GM23248 (cell line): ENCODE measurements around the gene GALNT17. TPM values are rescaled to one million over a fixed set of nuclear protein-coding genes. Genes with fewer than 3 reads are reported as not detected.

Source experiments
- DNase-seq: peaks from one replicate; pipeline ENCODE4 v3.0.0-alpha.2; 2015
- H2AFZ ChIP-seq: fragments of 200-600 bp; sonication (generic); 2 replicates; pipeline ENCODE4 v1.6.1; 2016; ENCODE audit warnings: antibody characterized with exemption
- H3F3A ChIP-seq: fragments of 200-600 bp; sonication (generic); 2 replicates; pipeline ENCODE4 v1.6.1; 2016; ENCODE audit warnings: mild to moderate bottlenecking, antibody characterized with exemption, mixed run types; ENCODE audit not compliant: insufficient read depth
- H3K27ac ChIP-seq: fragments of 200-600 bp; sonication (generic); 2 replicates; pipeline ENCODE4 v1.5.1; 2016; ENCODE audit warnings: mild to moderate bottlenecking
- H3K27me3 ChIP-seq: fragments of 200-600 bp; sonication (generic); replicated peaks from 2 replicates; pipeline ENCODE4 v1.6.1; 2016; ENCODE audit warnings: mild to moderate bottlenecking; ENCODE audit not compliant: insufficient read depth
- H3K36me3 ChIP-seq: fragments of 200-600 bp; sonication (generic); 2 replicates; pipeline ENCODE4 v1.6.1; 2016; ENCODE audit warnings: low read depth, mild to moderate bottlenecking
- H3K4me1 ChIP-seq: fragments of 200-600 bp; sonication (generic); 2 replicates; pipeline ENCODE4 v1.6.1; 2016; ENCODE audit warnings: mild to moderate bottlenecking; ENCODE audit not compliant: insufficient read depth
- H3K4me2 ChIP-seq: fragments of 200-600 bp; sonication (generic); one replicate; pipeline ENCODE4 v1.6.1; 2016; ENCODE audit warnings: mild to moderate bottlenecking; ENCODE audit not compliant: unreplicated experiment
- H3K4me3 ChIP-seq: fragments of 200-600 bp; sonication (generic); 2 replicates; pipeline ENCODE4 v1.5.1; 2016; ENCODE audit warnings: mild to moderate bottlenecking
- H3K79me2 ChIP-seq: fragments of 200-600 bp; sonication (generic); 2 replicates; pipeline ENCODE4 v1.6.1; 2016; ENCODE audit warnings: mild to moderate bottlenecking; ENCODE audit not compliant: insufficient read depth
- H3K9ac ChIP-seq: fragments of 200-600 bp; sonication (generic); 2 replicates; pipeline ENCODE4 v1.6.1; 2016; ENCODE audit warnings: mild to moderate bottlenecking
- H3K9me2 ChIP-seq: fragments of 200-600 bp; sonication (generic); 2 replicates; pipeline ENCODE4 v1.6.1; 2016; ENCODE audit warnings: mixed run types, mild to moderate bottlenecking, moderate library complexity; ENCODE audit not compliant: insufficient read depth
- H3K9me3 ChIP-seq: fragments of 200-600 bp; sonication (generic); one replicate; pipeline ENCODE4 v1.6.1; 2017; ENCODE audit warnings: low read depth
- H4K20me1 ChIP-seq: fragments of 200-600 bp; sonication (generic); 2 replicates; pipeline ENCODE4 v1.6.0; 2016; ENCODE audit not compliant: insufficient read depth
- EZH2 ChIP-seq: fragments of 200-600 bp; sonication (generic); IDR thresholded peaks from 2 replicates; pipeline ENCODE4 v1.6.1; 2018; ENCODE audit warnings: antibody characterized with exemption, mild to moderate bottlenecking; ENCODE audit not compliant: insufficient read depth, poor library complexity, severe bottlenecking
- EZH2phosphoT487 ChIP-seq: fragments of 200-600 bp; sonication (generic); IDR thresholded peaks from 2 replicates; pipeline ENCODE4 v1.6.1; 2018; ENCODE audit warnings: antibody characterized with exemption, moderate library complexity, mild to moderate bottlenecking, low read depth; ENCODE audit not compliant: insufficient read depth
- WGBS, 2 experiments: methylation state at CpG; one replicate each; pipeline ENCODE4 v1.1.6; 2015 to 2017; ENCODE audit warnings: low lambda C conversion rate in 2 of 2, low coverage in 1 of 2; ENCODE audit errors: missing lambda C conversion rate in 2 of 2; 5-methylcytosine and 5-hydroxymethylcytosine counted together
- in situ Hi-C: fragments of 300-500 bp; cut with MboI; formaldehyde crosslinking; loops from 2 replicates; pipeline ENCODE4 v1.15.0; 2020
- polyA plus RNA-seq: library from polyadenylated mRNA; unstranded; fragments of >200 nt; fragmentation: Nextera tagmentation; extraction: Ambion mirVana; gene quantifications from 2 replicates; pipeline ENCODE4 v1.2.1, GENCODE V29; 2016
- total RNA-seq: library from RNA; depleted of rRNA; stranded (reverse); fragments of >200 nt; shearing (Covaris generic); gene quantifications from 2 replicates; pipeline ENCODE4 v1.2.3, GENCODE V29; 2014

Gene GALNT17
- total and polyA plus RNA-seq, 2 experiments from 2014 or later, result not detected

- TF ChIP-seq EZH2phosphoT487 (no peak), EZH2 (no peak)
- DNase-seq, result no peak
- Histone ChIP-seq H3K9me3 (no peaks in the 10 kb centered on the region), H3K79me2 (no peaks in the 10 kb centered on the region), H3K4me1 (no peaks in the 10 kb centered on the region), H3F3A (no peaks in the 10 kb centered on the region), H3K9ac (no peak overlapping the region), H3K27me3 (no peaks in the 10 kb centered on the region), H3K4me2 (no peak overlapping the region), H3K4me3 (no peak overlapping the region), H2AFZ (no peak overlapping the region), H3K27ac (no peak overlapping the region), H3K36me3 (no peaks in the 10 kb centered on the region), H3K9me2 (no peaks in the 10 kb centered on the region), H4K20me1 (no peaks in the 10 kb centered on the region)
- in situ Hi-C loops, result no loop called here
- 57 to 76% methylated on average over 3 of the region's 3 CpGs for WGBS, 2 experiments
Observed at GRCh38 chr7:71705901-71706596, 574.1 kb downstream of the GALNT17 start.

- Histone ChIP-seq H3K36me3 (no peaks in the 10 kb centered on the region), H3K27ac (no peak overlapping the region), H3K4me3 (no peak overlapping the region), H3K4me1 (no peaks in the 10 kb centered on the region), H2AFZ (no peak overlapping the region), H4K20me1 (no peaks in the 10 kb centered on the region), H3F3A (no peaks in the 10 kb centered on the region), H3K9ac (no peak overlapping the region), H3K79me2 (no peaks in the 10 kb centered on the region), H3K4me2 (no peak overlapping the region), H3K9me3 (no peaks in the 10 kb centered on the region), H3K27me3 (no peaks in the 10 kb centered on the region), H3K9me2 (no peaks in the 10 kb centered on the region)
- DNase-seq, result no peak
- TF ChIP-seq EZH2phosphoT487 (no peak), EZH2 (no peak)
- 0 to 2% methylated on average over 2 of the region's 2 CpGs for WGBS, 2 experiments
- in situ Hi-C loops, result no loop called here
Observed at GRCh38 chr7:71706597-71706975, 574.6 kb downstream of the GALNT17 start.

- Histone ChIP-seq H3F3A (no peaks in the 10 kb centered on the region), H3K36me3 (no peaks in the 10 kb centered on the region), H3K9me3 (no peaks in the 10 kb centered on the region), H3K4me2 (no peak overlapping the region), H3K4me3 (no peak overlapping the region), H2AFZ (no peak overlapping the region), H3K9me2 (no peaks in the 10 kb centered on the region), H3K27ac (no peak overlapping the region), H3K79me2 (no peaks in the 10 kb centered on the region), H3K4me1 (no peaks in the 10 kb centered on the region), H3K27me3 (no peaks in the 10 kb centered on the region), H3K9ac (no peak overlapping the region), H4K20me1 (no peaks in the 10 kb centered on the region)
- 2 to 7% methylated on average over 2 of the region's 2 CpGs for WGBS, 2 experiments
- in situ Hi-C loops, result no loop called here
- TF ChIP-seq EZH2 (no peak), EZH2phosphoT487 (no peak)
- no peak for DNase-seq
Observed at GRCh38 chr7:71707041-71707440, 575.1 kb downstream of the GALNT17 start.

DNA sequence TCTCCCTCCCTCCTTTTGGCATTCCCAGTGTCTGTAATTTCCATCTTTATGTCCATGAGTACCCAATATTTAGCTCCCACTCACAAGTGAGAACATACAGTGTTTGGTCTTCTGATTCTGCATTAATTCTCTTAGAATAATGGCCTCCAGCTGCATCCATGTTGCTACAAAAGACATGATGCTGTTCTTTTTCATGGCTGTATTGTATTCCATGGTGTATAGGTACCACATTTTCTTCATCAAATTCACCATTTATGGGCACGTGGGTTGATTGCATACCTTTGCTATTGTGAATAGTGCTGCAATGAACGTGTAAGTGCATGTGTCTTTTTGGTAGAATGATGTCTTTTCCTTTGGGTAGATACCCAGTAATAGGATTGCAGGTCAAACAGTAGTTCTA lies 576.8 kb downstream of the GALNT17 start:
- Histone ChIP-seq H4K20me1 (no peaks in the 10 kb centered on the region), H3K4me2 (no peak overlapping the region), H3K79me2 (no peaks in the 10 kb centered on the region), H3K9me2 (no peaks in the 10 kb centered on the region), H3F3A (no peaks in the 10 kb centered on the region), H3K9ac (no peak overlapping the region), H3K4me3 (no peak overlapping the region), H3K27me3 (no peaks in the 10 kb centered on the region), H3K36me3 (no peaks in the 10 kb centered on the region), H3K9me3 (no peaks in the 10 kb centered on the region), H2AFZ (no peak overlapping the region), H3K4me1 (no peaks in the 10 kb centered on the region), H3K27ac (no peak overlapping the region)
- 15% methylated on average over 2 of the region's 2 CpGs for whole genome bisulfite sequencing, 2 experiments
- in situ Hi-C loops, result no loop called here
- TF ChIP-seq EZH2 (no peak), EZH2phosphoT487 (no peak)
- no peak for DNase-seq

- Histone ChIP-seq H3K36me3 (no peaks in the 10 kb centered on the region), H4K20me1 (no peaks in the 10 kb centered on the region), H3K4me2 (no peak overlapping the region), H3K4me3 (no peak overlapping the region), H3K27me3 (no peaks in the 10 kb centered on the region), H3K79me2 (no peaks in the 10 kb centered on the region), H3K9me3 (no peaks in the 10 kb centered on the region), H3K4me1 (no peaks in the 10 kb centered on the region), H3K9me2 (no peaks in the 10 kb centered on the region), H2AFZ (no peak overlapping the region), H3K27ac (no peak overlapping the region), H3K9ac (no peak overlapping the region), H3F3A (no peaks in the 10 kb centered on the region)
- WGBS, 2 experiments, result 48 to 50% methylated on average over 5 of the region's 5 CpGs
- no peak for DNase-seq
- TF ChIP-seq EZH2, result no peak
- TF ChIP-seq EZH2phosphoT487, result no peak
- in situ Hi-C loops, result no loop called here
Observed at GRCh38 chr7:71710442-71710841, 578.5 kb downstream of the GALNT17 start.
